AG09309 (cell line): ENCODE results near the gene PLAC8.
"Not testable (repeated sequence)": the region's sequence is repeated elsewhere in the genome, so short reads cannot be mapped to it uniquely, and the experiment has no call there.

ENCODE experiments used
- DNase-seq: peaks from one replicate; pipeline ENCODE4 v3.0.0-alpha.2; 2010; ENCODE audit warnings: low read depth
- H3K4me3 ChIP-seq: 2 replicates; pipeline ENCODE4 v1.5.1; 2011; ENCODE audit warnings: mild to moderate bottlenecking, low read depth, low read length, moderate library complexity; ENCODE audit not compliant: control insufficient read depth
- CTCF ChIP-seq: IDR thresholded peaks from 2 replicates; pipeline ENCODE4 v1.5.1; 2011; ENCODE audit warnings: mild to moderate bottlenecking, low read depth, low read length, inconsistent platforms; ENCODE audit not compliant: insufficient read depth, control insufficient read depth; ENCODE audit errors: missing control alignments

The PLAC8 gene

GRCh38 chr4:83146841-83147240, 32.3 kb upstream of the PLAC8 start:
- no peak for DNase-seq
- TF ChIP-seq CTCF = no peak
- no peak overlapping the region for H3K4me3 ChIP-seq

GRCh38 chr4:83145776-83146175, 31.2 kb upstream of the PLAC8 start:
- not testable (repeated sequence) for H3K4me3 ChIP-seq, DNase-seq

GRCh38 chr4:83139514-83140156, 25.1 kb upstream of the PLAC8 start:
- no peak overlapping the region for H3K4me3 ChIP-seq
- TF ChIP-seq CTCF = no peak
- DNase-seq = no peak

- no peak for DNase-seq
- TF ChIP-seq CTCF = no peak
- H3K4me3 ChIP-seq = no peak overlapping the region
These were observed 24.4 kb upstream of the PLAC8 start for GRCh38 chr4:83138946-83139345.

GRCh38 chr4:83132065-83132464, 17.5 kb upstream of the PLAC8 start:
- DNase-seq = no peak
- no peak for TF ChIP-seq CTCF

GRCh38 chr4:83129264-83129663, 14.7 kb upstream of the PLAC8 start:
- DNase-seq = no peak
- no peak for TF ChIP-seq CTCF
- no peak overlapping the region for H3K4me3 ChIP-seq

More at GRCh38 chr4:83132065-83132464, 17.5 kb upstream of the PLAC8 start:
- no peak overlapping the region for H3K4me3 ChIP-seq

GRCh38 chr4:83128240-83128929, 13.9 kb upstream of the PLAC8 start:
- TF ChIP-seq CTCF = no peak

More at GRCh38 chr4:83128240-83128929, 13.9 kb upstream of the PLAC8 start:
- no peak overlapping the region for H3K4me3 ChIP-seq
- DNase-seq = peak; percentile 85
